Stromal cell of bone marrow (primary cell): ENCODE data around the gene GNA12.

Experiments
- DNase-seq: peaks from one replicate; pipeline ENCODE4 v3.0.0-alpha.2; 2012; ENCODE audit warnings: low read depth

The GNA12 gene

GRCh38 chr7:2834748-2835441 lies 9.2 kb downstream of the GNA12 start:
- no peak for DNase-seq

GRCh38 chr7:2833083-2833910 lies 10.8 kb downstream of the GNA12 start:
- no peak for DNase-seq

GRCh38 chr7:2832461-2832860 lies 11.6 kb downstream of the GNA12 start:
- DNase-seq: no peak

- no peak for DNase-seq
Measured at GRCh38 chr7:2830609-2831376, 13.3 kb downstream of the GNA12 start.

GRCh38 chr7:2829040-2829439 lies 15.1 kb downstream of the GNA12 start:
- no peak for DNase-seq

GRCh38 chr7:2826771-2827170 lies 17.3 kb downstream of the GNA12 start:
- DNase-seq: no peak

GRCh38 chr7:2825559-2826227 lies 18.4 kb downstream of the GNA12 start:
- DNase-seq: no peak

GRCh38 chr7:2824678-2825461 lies 19.2 kb downstream of the GNA12 start:
- DNase-seq: no peak

GRCh38 chr7:2824026-2824677 lies 20.0 kb downstream of the GNA12 start:
- no peak for DNase-seq

GRCh38 chr7:2823130-2823529 lies 21.0 kb downstream of the GNA12 start:
- no peak for DNase-seq

- no peak for DNase-seq
Measured at GRCh38 chr7:2821842-2822507, 22.1 kb downstream of the GNA12 start.

GRCh38 chr7:2821161-2821841 lies 22.8 kb downstream of the GNA12 start:
- no peak for DNase-seq

GRCh38 chr7:2820508-2820934 lies 23.6 kb downstream of the GNA12 start:
- peak; percentile 91 for DNase-seq

- no peak for DNase-seq
Measured at GRCh38 chr7:2819954-2820397, 24.1 kb downstream of the GNA12 start.

- no peak for DNase-seq
Measured at GRCh38 chr7:2819161-2819953, 24.8 kb downstream of the GNA12 start.

GRCh38 chr7:2818653-2819052 lies 25.5 kb downstream of the GNA12 start:
- DNase-seq: no peak

GRCh38 chr7:2818121-2818520 lies 26.0 kb downstream of the GNA12 start:
- DNase-seq: no peak

- no peak for DNase-seq
Measured at GRCh38 chr7:2817456-2817855, 26.7 kb downstream of the GNA12 start.

GRCh38 chr7:2815875-2816245 lies 28.2 kb downstream of the GNA12 start:
- no peak for DNase-seq
